Sigmoid colon (tissue), 7 donors: ENCODE data around the gene COG5. TPM values are rescaled to one million over a fixed set of nuclear protein-coding genes. Genes with fewer than 3 reads are reported as not detected.

Source experiments
- DNase-seq: peaks from one replicate; pipeline ENCODE4 v3.0.0-alpha.2; 2019
- H3K27ac ChIP-seq, 4 donors: fragments of 200-600 bp; sonication (generic); one replicate each; pipeline ENCODE4 v1.5.1; 2016 to 2019; ENCODE audit warnings: mild to moderate bottlenecking in 1 of 4
- H3K27me3 ChIP-seq, 3 donors: fragments of 200-600 bp; sonication (generic); one replicate each; pipeline ENCODE4 v1.5.1; 2019; ENCODE audit warnings: mild to moderate bottlenecking in 1 of 3
- H3K36me3 ChIP-seq, 4 donors: fragments of 200-600 bp; sonication (generic); one replicate each; pipeline ENCODE4 v1.5.1; 2016 to 2019
- H3K4me1 ChIP-seq, 4 donors: fragments of 200-600 bp; sonication (generic); one replicate each; pipeline ENCODE4 v1.5.1; 2017 to 2019
- H3K4me3 ChIP-seq, 4 donors: fragments of 200-600 bp; sonication (generic); one replicate each; pipeline ENCODE4 v1.5.1; 2017 to 2019; ENCODE audit warnings: mild to moderate bottlenecking in 2 of 4, moderate library complexity in 1 of 4
- H3K9me3 ChIP-seq, 4 donors: fragments of 200-600 bp in 3 of 4; sonication (generic) in 3 of 4; one replicate each; pipeline versions ENCODE4 v1.5.1 to v1.6.1; 2013 to 2019
- CTCF ChIP-seq, 4 experiments: fragments of 450-650 bp in 3 of 4; fragments of 200-600 bp in 1 of 4; IDR thresholded peaks; one replicate each; pipeline ENCODE4 v1.5.1; 2016 to 2019; ENCODE audit warnings: antibody characterized with exemption in 4 of 4, mild to moderate bottlenecking in 3 of 4, moderate library complexity in 2 of 4
- EP300 ChIP-seq, 4 donors: sonication (generic); formaldehyde crosslinking; IDR thresholded peaks; one replicate each; pipeline ENCODE4 v1.6.1; 2017; ENCODE audit warnings: antibody characterized with exemption in 4 of 4
- POLR2A ChIP-seq, 2 donors: fragments of 450-650 bp; IDR thresholded peaks; one replicate each; pipeline ENCODE4 v1.6.1; 2016; ENCODE audit warnings: antibody characterized with exemption in 2 of 2, mild to moderate bottlenecking in 2 of 2, moderate library complexity in 2 of 2
- POLR2AphosphoS5 ChIP-seq, 4 donors: sonication (generic); formaldehyde crosslinking; IDR thresholded peaks; one replicate each; pipeline ENCODE4 v1.6.1; 2017; ENCODE audit warnings: antibody characterized with exemption in 4 of 4
- WGBS, 2 donors: extraction: QIAGEN DNeasy Blood & Tissue Kit; methylation state at CpG; one replicate each; pipeline ENCODE4 v1.1.7; 2013; 5-methylcytosine and 5-hydroxymethylcytosine counted together
- intact Hi-C: fragments of 100-400 bp; cut with DNase I; formaldehyde crosslinking; loops from one replicate; pipeline ENCODE4 v1.15.1; 2023
- polyA plus RNA-seq, 3 donors: library from polyadenylated mRNA; stranded (reverse); fragments of 200-250 nt; gene quantifications; one replicate each; pipeline ENCODE4 v1.2.3, GENCODE V29; 2013
- small RNA-seq, 3 donors: library from RNA; depleted of rRNA; stranded (forward); fragments of <200 nt; gene quantifications; one replicate each; pipeline ENCODE3, GENCODE V24; 2016
- total RNA-seq, 4 donors: library from RNA; depleted of rRNA; stranded (reverse); fragments of >200 nt; gene quantifications; one replicate each; pipeline ENCODE4 v1.1.0, GENCODE V29; 2016
- donor health status: healthy with polysubstance abuse.
- donor health status: Bipolar disorder and iron deficiency.
- donor health status: healthy.

COG5 gene
- total and polyA plus RNA-seq, 7 donors, result 11.0 to 73.4 (median 27.6) TPM

DNA sequence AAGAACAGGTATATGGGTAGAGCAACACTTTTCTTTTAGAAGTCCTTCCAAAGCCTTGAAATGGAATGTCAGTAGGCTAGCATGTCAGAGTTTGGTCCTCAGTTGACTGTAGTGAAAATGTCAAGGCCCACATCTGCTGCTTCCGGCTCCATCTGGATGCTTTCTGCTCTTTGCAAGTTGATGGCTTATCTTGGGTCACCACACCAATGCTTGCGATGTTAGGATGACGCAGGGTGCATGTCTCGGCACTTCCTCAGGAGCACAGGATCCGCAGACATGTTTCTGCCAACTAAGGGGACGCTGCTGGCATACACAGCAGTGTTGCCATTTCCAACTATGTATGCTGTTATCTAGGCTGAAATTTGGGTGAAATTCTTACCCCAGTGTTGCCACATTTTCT lies 408.9 kb downstream of the COG5 start:
- Histone ChIP-seq H3K9me3 (no peaks in the 10 kb centered on the region), H3K36me3 (no peaks in the 10 kb centered on the region), H3K27ac (no peak overlapping the region), H3K27me3 (no peaks in the 10 kb centered on the region), H3K4me1 (no peaks in the 10 kb centered on the region), H3K4me3 (no peak overlapping the region)
- no peak for DNase-seq
- intact Hi-C loops, result loop anchor here (5.0 kb wide), 2 partner anchors 208 to 493 kb away; partner anchors contain the start of gene CCDC71L
- WGBS, 2 donors, result 97% methylated on average over 6 of the region's 6 CpGs
- TF ChIP-seq POLR2AphosphoS5 (IDR thresholded peaks at IDR 0.05) (no peak), EP300 (IDR thresholded peaks at IDR 0.05) (no peak), POLR2A (IDR thresholded peaks at IDR 0.05) (no peak), CTCF (IDR thresholded peaks at IDR 0.05) (no peak)

- no peak for DNase-seq
- Histone ChIP-seq H3K4me1 (no peaks in the 10 kb centered on the region), H3K36me3 (no peaks in the 10 kb centered on the region), H3K9me3 (no peaks in the 10 kb centered on the region), H3K27ac (no peak overlapping the region), H3K4me3 (no peak overlapping the region), H3K27me3 (no peaks in the 10 kb centered on the region)
- intact Hi-C loops, result loop anchor here (5.0 kb wide), 2 partner anchors 205 to 490 kb away; partner anchors contain the start of gene CCDC71L
- WGBS, 2 donors, result 14 to 63% methylated on average over 4 of the region's 4 CpGs
- TF ChIP-seq EP300 (IDR thresholded peaks at IDR 0.05), result no peak
- TF ChIP-seq CTCF (IDR thresholded peaks at IDR 0.05), result no peak
- no peak for TF ChIP-seq POLR2AphosphoS5 (IDR thresholded peaks at IDR 0.05)
- TF ChIP-seq POLR2A (IDR thresholded peaks at IDR 0.05), result no peak
These were observed 411.7 kb downstream of the COG5 start for GRCh38 chr7:107152011-107152410.

Small RNA genes within 50 kb of the gene (small RNA-seq; reads per million reads assigned to genes)
- gene AC002381.1, result 0 reads per million in 3 donors
- gene RF01233, result 0 reads per million in 3 donors

Other genes with a start within 250 kb of the COG5 start
- 1 to 10 TPM in 1 of 4 donors, under 1 TPM in 2, not detected in 1; 0.28 to 1.1 (median 0.82) TPM for gene GPR22, start 93.9 kb downstream of the COG5 start, total RNA-seq
- under 1 TPM in 1 of 3 donors, not detected in 2; 0.10 TPM for gene GPR22, start 93.9 kb downstream of the COG5 start, polyA plus RNA-seq
- gene DUS4L, start 51 bp upstream of the COG5 start, total RNA-seq, result 10 to 100 TPM in 1 of 4 donors, 1 to 10 TPM in 3; 5.4 to 10.3 (median 8.3) TPM
- gene DUS4L, start 51 bp upstream of the COG5 start, polyA plus RNA-seq, result 1 to 10 TPM; 3.2 to 5.4 (median 4.3) TPM
- 100 to 1,000 TPM; 104 to 173 (median 137) TPM for gene BCAP29, start 16.3 kb upstream of the COG5 start, total RNA-seq
- gene BCAP29, start 16.3 kb upstream of the COG5 start, polyA plus RNA-seq, result 10 to 100 TPM; 15.6 to 38.2 (median 19.9) TPM
- 1 to 10 TPM in 2 of 4 donors, under 1 TPM in 2; 0.36 to 1.4 (median 0.85) TPM for gene SLC26A4, start 96.9 kb upstream of the COG5 start, total RNA-seq
- under 1 TPM in 2 of 3 donors, not detected in 1; 0.25 to 0.60 TPM for gene SLC26A4, start 96.9 kb upstream of the COG5 start, polyA plus RNA-seq
- 10 to 100 TPM; 25.2 to 47.4 (median 38.9) TPM for gene CBLL1, start 180.2 kb upstream of the COG5 start, total RNA-seq
- 10 to 100 TPM in 1 of 3 donors, 1 to 10 TPM in 2; 6.7 to 11.0 (median 7.8) TPM for gene CBLL1, start 180.2 kb upstream of the COG5 start, polyA plus RNA-seq
- gene SLC26A3, start 239.3 kb upstream of the COG5 start, total RNA-seq, result 10 to 100 TPM in 1 of 4 donors, 1 to 10 TPM in 3; 4.8 to 12.0 (median 7.6) TPM
- 1,000 to 10,000 TPM in 1 of 3 donors, 100 to 1,000 TPM in 2; 326 to 1,079 (median 751) TPM for gene SLC26A3, start 239.3 kb upstream of the COG5 start, polyA plus RNA-seq